ENCODE measurements around the gene RNF220. TPM values are rescaled to one million over a fixed set of nuclear protein-coding genes. Genes with fewer than 3 reads are reported as not detected.
A peak's percentile ranks its signal among the peaks of the same experiment; 100 is the strongest.

The RNF220 gene
- total and polyA plus RNA-seq, 2 of the 13 experiments (the other 11 are each of a cell fraction or from before 2014, with no cell fraction given): 48.2 to 72.1 TPM

DNA sequence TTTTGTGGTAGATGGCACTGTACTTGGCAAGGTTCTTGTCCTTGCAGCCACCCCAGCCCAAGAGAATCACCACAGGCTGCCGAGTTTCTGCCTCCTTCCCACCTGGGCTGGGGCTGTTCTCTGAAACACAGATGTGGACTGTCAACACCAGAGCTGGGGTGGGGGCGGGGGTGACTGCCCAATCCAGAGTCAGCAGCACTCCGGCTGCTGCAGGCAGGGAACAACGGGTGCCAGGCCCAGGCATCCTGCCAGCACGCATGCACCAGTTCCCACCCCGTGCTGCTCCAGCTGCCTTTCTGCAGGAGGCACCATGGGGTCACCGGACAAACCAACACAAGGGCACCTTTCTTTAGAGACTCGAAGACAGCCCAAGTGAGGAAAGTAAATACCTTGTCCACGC is 255.1 kb downstream of the RNF220 start:
- Histone ChIP-seq H3K4me2 (ENCODE audit: low read depth, low read length) (no peak overlapping the region), H3K27me3 (ENCODE audit: control insufficient read depth in 1 of 2, insufficient read depth in 2 of 2, low read length in 2 of 2) (no peaks in the 10 kb centered on the region), H3K27ac (ENCODE audit: extremely low read length, insufficient read depth, low read length) (no peak overlapping the region), H4K20me1 (ENCODE audit: insufficient read depth, low read length) (no peaks in the 10 kb centered on the region), H2AFZ (ENCODE audit: low read length) (no peak overlapping the region), H3K9me3 (ENCODE audit: low read length) (no peaks in the 10 kb centered on the region), H3K79me2 (ENCODE audit: insufficient read depth, low read length) (no peaks in the 10 kb centered on the region), H3K4me1 (ENCODE audit: insufficient read depth, low read length) (peaks cover 59% of the 10 kb centered on the region), H3K4me3 (replicated peaks in 1 of 3; ENCODE audit: insufficient read depth in 1 of 3, low read depth in 2 of 3, low read length in 3 of 3) (no peak overlapping the region), H3K9ac (ENCODE audit: insufficient read depth, low read depth, low read length) (0 out of 2 replicates have a peak overlapping the region, but pooled peaks have one; percentile 8), H3K36me3 (replicated peaks in 1 of 2; ENCODE audit: control insufficient read depth in 1 of 2, insufficient read depth in 2 of 2, low read length in 2 of 2) (peaks cover 0 to 7% of the 10 kb centered on the region in 2 experiments; a peak in 1 of 5 replicates)
- no peak for FAIRE-seq
- intact Hi-C loops (cut with micrococcal nuclease; ENCODE audit: unreplicated experiment) (no loop called here), in situ Hi-C loops (cut with HindIII; ENCODE audit: extremely low pct_ligation_motif_present, low pct_unique_long_range_greater_than_20kb) (no loop called here)
- ATAC-seq: no peak
- WGBS (ENCODE audit: low lambda C conversion rate): 45% methylated on average over 8 of the region's 9 CpGs
- TF ChIP-seq HNRNPL (IDR thresholded peaks at IDR 0.05; ENCODE audit: low read depth, low read length) (peak; percentile 79), ZNF292 (CRISPR knock-in tag; IDR thresholded peaks at IDR 0.05; ENCODE audit: borderline replicate concordance, low read depth) (0 out of 2 replicates have a peak, but pooled peaks have one; percentile 19), HOXA7 (CRISPR knock-in tag; IDR thresholded peaks at IDR 0.05) (no peak)
- TF ChIP-seq, protein P1, sequence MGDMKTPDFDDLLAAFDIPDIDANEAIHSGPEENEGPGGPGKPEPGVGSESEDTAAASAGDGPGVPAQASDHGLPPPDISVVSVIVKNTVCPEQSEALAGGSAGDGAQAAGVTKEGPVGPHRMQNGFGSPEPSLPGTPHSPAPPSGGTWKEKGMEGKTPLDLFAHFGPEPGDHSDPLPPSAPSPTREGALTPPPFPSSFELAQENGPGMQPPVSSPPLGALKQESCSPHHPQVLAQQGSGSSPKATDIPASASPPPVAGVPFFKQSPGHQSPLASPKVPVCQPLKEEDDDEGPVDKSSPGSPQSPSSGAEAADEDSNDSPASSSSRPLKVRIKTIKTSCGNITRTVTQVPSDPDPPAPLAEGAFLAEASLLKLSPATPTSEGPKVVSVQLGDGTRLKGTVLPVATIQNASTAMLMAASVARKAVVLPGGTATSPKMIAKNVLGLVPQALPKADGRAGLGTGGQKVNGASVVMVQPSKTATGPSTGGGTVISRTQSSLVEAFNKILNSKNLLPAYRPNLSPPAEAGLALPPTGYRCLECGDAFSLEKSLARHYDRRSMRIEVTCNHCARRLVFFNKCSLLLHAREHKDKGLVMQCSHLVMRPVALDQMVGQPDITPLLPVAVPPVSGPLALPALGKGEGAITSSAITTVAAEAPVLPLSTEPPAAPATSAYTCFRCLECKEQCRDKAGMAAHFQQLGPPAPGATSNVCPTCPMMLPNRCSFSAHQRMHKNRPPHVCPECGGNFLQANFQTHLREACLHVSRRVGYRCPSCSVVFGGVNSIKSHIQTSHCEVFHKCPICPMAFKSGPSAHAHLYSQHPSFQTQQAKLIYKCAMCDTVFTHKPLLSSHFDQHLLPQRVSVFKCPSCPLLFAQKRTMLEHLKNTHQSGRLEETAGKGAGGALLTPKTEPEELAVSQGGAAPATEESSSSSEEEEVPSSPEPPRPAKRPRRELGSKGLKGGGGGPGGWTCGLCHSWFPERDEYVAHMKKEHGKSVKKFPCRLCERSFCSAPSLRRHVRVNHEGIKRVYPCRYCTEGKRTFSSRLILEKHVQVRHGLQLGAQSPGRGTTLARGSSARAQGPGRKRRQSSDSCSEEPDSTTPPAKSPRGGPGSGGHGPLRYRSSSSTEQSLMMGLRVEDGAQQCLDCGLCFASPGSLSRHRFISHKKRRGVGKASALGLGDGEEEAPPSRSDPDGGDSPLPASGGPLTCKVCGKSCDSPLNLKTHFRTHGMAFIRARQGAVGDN (CRISPR knock-in tag; IDR thresholded peaks at IDR 0.05): peak; percentile 62
- TF ChIP-seq, protein P2, sequence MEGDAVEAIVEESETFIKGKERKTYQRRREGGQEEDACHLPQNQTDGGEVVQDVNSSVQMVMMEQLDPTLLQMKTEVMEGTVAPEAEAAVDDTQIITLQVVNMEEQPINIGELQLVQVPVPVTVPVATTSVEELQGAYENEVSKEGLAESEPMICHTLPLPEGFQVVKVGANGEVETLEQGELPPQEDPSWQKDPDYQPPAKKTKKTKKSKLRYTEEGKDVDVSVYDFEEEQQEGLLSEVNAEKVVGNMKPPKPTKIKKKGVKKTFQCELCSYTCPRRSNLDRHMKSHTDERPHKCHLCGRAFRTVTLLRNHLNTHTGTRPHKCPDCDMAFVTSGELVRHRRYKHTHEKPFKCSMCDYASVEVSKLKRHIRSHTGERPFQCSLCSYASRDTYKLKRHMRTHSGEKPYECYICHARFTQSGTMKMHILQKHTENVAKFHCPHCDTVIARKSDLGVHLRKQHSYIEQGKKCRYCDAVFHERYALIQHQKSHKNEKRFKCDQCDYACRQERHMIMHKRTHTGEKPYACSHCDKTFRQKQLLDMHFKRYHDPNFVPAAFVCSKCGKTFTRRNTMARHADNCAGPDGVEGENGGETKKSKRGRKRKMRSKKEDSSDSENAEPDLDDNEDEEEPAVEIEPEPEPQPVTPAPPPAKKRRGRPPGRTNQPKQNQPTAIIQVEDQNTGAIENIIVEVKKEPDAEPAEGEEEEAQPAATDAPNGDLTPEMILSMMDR (CRISPR knock-in tag; IDR thresholded peaks at IDR 0.05): peak; percentile 12; the same call in 1 of the 2 replicates
- TF ChIP-seq, protein P3, sequence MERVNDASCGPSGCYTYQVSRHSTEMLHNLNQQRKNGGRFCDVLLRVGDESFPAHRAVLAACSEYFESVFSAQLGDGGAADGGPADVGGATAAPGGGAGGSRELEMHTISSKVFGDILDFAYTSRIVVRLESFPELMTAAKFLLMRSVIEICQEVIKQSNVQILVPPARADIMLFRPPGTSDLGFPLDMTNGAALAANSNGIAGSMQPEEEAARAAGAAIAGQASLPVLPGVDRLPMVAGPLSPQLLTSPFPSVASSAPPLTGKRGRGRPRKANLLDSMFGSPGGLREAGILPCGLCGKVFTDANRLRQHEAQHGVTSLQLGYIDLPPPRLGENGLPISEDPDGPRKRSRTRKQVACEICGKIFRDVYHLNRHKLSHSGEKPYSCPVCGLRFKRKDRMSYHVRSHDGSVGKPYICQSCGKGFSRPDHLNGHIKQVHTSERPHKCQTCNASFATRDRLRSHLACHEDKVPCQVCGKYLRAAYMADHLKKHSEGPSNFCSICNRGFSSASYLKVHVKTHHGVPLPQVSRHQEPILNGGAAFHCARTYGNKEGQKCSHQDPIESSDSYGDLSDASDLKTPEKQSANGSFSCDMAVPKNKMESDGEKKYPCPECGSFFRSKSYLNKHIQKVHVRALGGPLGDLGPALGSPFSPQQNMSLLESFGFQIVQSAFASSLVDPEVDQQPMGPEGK (CRISPR knock-in tag; IDR thresholded peaks at IDR 0.05): 0 out of 2 replicates have a peak, but pooled peaks have one; percentile 14
- no TSS peak for BruUV-seq (replicated peaks)
- CTCF ChIA-PET (ENCODE audit: low intra/inter-chr PET ratio, low total read pairs): no interaction called here
- POLR2A ChIA-PET: interaction anchor here (0.7 to 2.5 kb wide), 5 partner anchors 8 to 868 kb away, joined by 3 to 6 read pairs (median 4); partner anchors contain the start of genes ARMH1 and TMEM53
- no peak for DNase-seq (ENCODE audit: low spot score)
